NCI-H345 (cell line): ENCODE results near the gene TMEFF2.

Source experiments
- DNase-seq: peaks from one replicate; lab custom pipeline; 2025; lab: John Stamatoyannopoulos, UW

TMEFF2 gene

GRCh38 chr2:192194866-192195547 lies at the start of gene TMEFF2:
TMEFF2 (minus strand) TSS chr2:192194933; CDS start chr2:192194524, 409 bp downstream.
- DNase-seq = peak; percentile 96

- no peak for DNase-seq
Observed at GRCh38 chr2:192243488-192243887, 48.8 kb upstream of the TMEFF2 start.

- DNase-seq = no peak
Observed at GRCh38 chr2:192236136-192236535, 41.4 kb upstream of the TMEFF2 start.

DNA sequence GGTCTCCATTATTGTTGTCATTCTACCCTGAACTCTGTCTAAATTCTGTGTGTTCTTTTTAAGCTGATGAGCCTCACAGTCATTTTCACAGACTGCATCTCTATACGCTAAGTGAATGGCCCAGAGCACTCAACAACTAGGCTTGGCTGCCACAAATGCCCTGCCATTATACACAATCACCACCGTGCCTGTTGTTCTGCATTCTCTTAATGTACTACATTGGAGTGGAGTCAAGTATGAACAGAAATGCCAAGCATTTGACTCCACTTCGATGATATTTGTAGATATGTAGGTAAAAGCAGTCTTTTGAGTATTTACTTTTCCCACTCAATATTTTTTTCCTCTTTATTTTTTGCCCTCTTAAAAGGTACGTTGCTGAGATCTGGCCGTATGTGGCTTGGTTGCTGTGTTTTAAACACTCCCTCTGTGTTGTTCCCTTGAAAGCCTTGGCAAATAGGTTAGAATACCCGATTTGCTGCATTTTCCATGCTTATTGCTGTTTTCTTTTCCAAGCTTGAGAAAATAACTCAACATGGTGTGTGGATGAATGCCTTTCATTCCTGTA lies 36.2 kb upstream of the TMEFF2 start:
- DNase-seq = peak; percentile 63

GRCh38 chr2:192228685-192229084 lies 34.0 kb upstream of the TMEFF2 start:
- no peak for DNase-seq

DNA sequence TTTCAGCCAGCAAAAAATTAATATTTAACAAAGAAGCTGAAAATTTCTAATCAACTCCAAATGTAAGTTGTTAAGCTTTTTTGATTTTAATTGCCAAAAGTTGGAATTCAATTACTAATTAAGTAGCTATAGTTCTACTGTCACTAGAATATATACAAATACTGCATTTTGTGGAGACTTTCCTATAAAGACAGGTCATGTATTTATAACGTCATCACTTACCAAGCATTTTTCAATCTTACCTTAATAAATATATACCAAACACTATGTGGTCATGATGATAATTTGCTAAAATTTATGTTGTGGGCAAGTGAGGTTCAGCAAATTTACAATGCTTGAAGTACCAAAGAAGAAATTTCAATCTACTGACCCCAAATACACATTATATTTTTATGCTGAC lies 24.2 kb upstream of the TMEFF2 start:
- DNase-seq = no peak

- no peak for DNase-seq
Observed at GRCh38 chr2:192218377-192218776, 23.6 kb upstream of the TMEFF2 start.

GRCh38 chr2:192216336-192216735 lies 21.6 kb upstream of the TMEFF2 start:
- no peak for DNase-seq

- no peak for DNase-seq
Observed at GRCh38 chr2:192215096-192215877, 20.6 kb upstream of the TMEFF2 start.

DNA sequence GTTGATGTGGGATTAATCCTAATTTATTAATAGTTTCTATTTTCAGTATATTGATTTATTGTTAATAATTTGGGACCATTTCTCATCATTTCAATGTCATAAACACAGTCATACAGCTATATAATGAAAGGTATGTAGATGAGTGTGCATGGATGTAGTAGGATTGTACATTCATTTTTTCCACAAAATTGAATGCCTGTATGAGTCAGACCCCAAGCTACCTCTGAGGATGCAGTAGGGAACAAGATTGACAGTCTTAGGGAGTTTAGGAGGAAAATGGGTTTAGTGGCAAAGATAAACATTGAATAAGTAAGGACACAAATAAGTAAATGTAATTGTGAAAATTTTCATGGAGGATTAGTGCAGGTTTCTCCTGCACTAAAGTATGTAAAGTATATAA lies 14.1 kb upstream of the TMEFF2 start:
- DNase-seq = no peak

- no peak for DNase-seq
Observed at GRCh38 chr2:192206399-192206798, 11.7 kb upstream of the TMEFF2 start.

GRCh38 chr2:192203876-192204275 lies 9.1 kb upstream of the TMEFF2 start:
- DNase-seq = no peak

DNA sequence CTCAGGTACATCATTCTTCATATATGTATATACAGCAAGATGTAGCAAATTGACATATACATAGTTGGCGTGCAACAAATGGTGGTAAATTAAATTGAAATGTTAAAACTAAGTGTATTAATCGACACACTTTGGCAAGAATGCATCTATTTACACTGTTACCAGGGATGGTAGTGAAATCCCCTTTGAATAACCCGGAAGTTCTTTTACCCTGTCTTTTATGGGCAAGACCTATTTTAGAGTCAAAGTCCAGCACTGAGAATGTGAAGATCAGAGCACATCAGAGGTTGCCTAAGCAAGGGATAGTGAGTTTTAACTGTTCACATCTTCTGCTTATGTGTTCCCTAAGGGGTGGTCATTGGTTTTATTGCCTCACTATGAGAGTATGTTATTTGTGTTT lies 7.6 kb upstream of the TMEFF2 start:
- no peak for DNase-seq

DNA sequence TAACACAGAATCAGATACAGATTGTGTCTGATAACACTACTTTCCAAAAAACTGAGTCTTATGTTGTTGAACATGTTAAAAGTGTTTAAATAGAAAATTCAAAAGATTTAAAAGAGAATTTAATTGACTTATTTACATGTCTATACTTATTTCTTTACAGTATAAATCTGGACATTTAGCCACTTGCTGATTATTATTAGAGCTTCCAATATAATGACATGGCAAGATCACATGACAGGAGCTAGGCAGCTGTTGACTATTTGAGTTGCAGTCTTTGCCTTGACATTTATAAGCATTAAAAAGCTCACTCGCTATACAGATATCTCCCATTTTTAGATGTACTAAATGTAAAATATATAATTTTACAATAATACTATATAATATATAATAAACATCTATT lies 6.4 kb upstream of the TMEFF2 start:
- DNase-seq = no peak

GRCh38 chr2:192197357-192197756 lies 2.6 kb upstream of the TMEFF2 start:
- DNase-seq = peak; percentile 9

DNA sequence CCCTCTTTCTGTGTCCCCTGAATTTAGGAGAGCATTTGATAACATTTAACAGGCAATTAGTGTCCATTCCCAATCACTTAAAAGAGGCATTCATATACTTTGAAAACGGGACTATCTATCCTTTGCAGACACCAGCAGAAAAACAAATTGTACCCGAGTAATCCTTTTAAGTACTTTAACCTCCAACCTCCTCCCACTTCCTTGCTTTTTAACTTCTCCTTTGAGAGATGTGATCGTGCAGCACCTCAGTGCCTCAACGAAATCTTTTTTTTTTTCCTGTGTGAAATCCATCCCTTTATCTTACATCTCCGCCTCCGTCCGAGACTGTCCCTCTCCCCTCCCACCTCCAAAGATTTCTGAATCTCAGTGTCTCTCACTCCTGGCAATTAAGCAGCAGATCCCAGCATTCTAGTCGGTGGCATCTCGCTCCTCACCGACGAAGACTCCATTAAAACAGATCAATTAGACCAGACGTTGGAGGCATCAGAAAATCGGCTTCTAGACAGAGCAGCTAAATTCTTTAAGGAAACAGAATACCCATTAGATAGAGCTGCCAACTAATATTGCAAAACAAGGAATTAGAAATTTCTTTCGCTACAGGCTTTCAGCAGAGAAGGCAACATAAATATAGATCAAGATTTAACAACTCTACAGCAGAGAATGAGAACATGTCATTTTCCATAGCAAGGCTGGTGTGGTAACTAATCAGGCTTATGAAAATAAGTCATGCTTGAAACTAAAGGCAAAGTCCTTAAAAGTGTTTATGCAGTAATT lies 1.9 kb upstream of the TMEFF2 start:
- DNase-seq = no peak

GRCh38 chr2:192195548-192196418 lies 1.1 kb upstream of the TMEFF2 start:
- peak; percentile 47 for DNase-seq

DNA sequence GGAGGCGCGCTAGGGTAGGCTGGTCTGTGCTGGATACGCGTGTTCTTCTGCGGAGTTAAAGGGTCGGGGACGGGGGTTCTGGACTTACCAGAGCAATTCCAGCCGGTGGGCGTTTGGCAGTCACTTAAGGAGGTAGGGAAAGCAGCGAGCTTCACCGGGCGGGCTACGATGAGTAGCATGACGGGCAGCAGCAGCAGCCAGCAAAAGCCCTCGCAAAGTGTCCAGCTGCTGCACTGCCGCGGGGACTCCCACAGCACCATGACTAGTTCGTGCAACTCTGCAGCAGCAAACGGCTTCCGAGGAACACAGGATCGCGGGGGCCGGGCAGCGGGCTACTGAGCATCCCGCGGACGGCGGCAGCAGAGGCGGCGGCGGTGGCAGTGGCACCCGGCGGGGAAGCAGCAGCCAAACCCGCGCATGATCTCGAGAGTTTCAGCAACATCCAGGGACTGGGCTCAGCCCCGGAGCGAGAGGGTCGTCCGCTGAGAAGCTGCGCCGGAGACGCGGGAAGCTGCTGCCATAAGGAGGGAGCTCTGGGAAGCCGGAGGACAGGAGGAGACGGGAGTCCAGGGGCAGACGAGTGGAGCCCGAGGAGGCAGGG lies 368 bp downstream of the TMEFF2 start:
- peak; percentile 65 for DNase-seq

- no peak for DNase-seq
Observed at GRCh38 chr2:192190474-192190873, 4.3 kb downstream of the TMEFF2 start.

- DNase-seq = no peak
Observed at GRCh38 chr2:192186806-192187205, 7.9 kb downstream of the TMEFF2 start.

GRCh38 chr2:192184349-192184748 lies 10.4 kb downstream of the TMEFF2 start:
- no peak for DNase-seq
